ENCODE data around the gene MMP7.

- TF ChIP-seq CTCF (tag by site-specific recombination; IDR thresholded peaks at IDR 0.05) (no peak), TCF7L2 (IDR thresholded peaks at IDR 0.05; ENCODE audit: borderline replicate concordance, low read depth, low read length) (no peak), ZNF362 (tag by site-specific recombination; IDR thresholded peaks at IDR 0.05) (no peak), ZNF629 (tag by site-specific recombination; IDR thresholded peaks at IDR 0.05) (no peak), REST (tag by site-specific recombination; IDR thresholded peaks at IDR 0.05) (no peak), ZNF768 (tag by site-specific recombination; IDR thresholded peaks at IDR 0.05) (no peak), ZNF24 (tag by site-specific recombination; IDR thresholded peaks at IDR 0.05) (no peak), GLIS1 (tag by site-specific recombination; IDR thresholded peaks at IDR 0.05) (no peak), ZSCAN4 (tag by site-specific recombination; IDR thresholded peaks at IDR 0.05) (no peak), MYNN (tag by site-specific recombination; IDR thresholded peaks at IDR 0.05; ENCODE audit: borderline replicate concordance) (no peak), HOXA7 (CRISPR knock-in tag; IDR thresholded peaks at IDR 0.05; ENCODE audit: borderline replicate concordance) (no peak)
These were observed 44.0 kb downstream of the MMP7 start for GRCh38 chr11:102486584-102486983.
